ENCODE measurements around the gene FOSL2. TPM values are rescaled to one million over a fixed set of nuclear protein-coding genes. Genes with fewer than 3 reads are reported as not detected.

FOSL2 gene
- total and polyA plus RNA-seq, 10 of the 15 experiments (the other 5 are each of a cell fraction or from before 2014, with no cell fraction given), result 0.05 to 1.3 (median 0.34) TPM

- POLR2A ChIA-PET, result no interaction called here
- RAD21 ChIA-PET (ENCODE audit: unreplicated experiment), result interaction anchor here (0.8 kb wide), 1 partner anchor 10 kb away, joined by 3 read pairs; no protein-coding TSS in a partner anchor
- ATAC-seq (no peak), FAIRE-seq (no peak), DNase-seq (ENCODE audit: low read depth, low spot score) (no peak)
- H3K4me2 ChIP-seq (ENCODE audit: control insufficient read depth, insufficient read depth), result no peak overlapping the region
- no peaks in the 10 kb centered on the region for H3K4me1 ChIP-seq (ENCODE audit: control insufficient read depth, insufficient read depth, low read length)
- no peaks in the 10 kb centered on the region for H3K9me3 ChIP-seq (replicated peaks; ENCODE audit: control insufficient read depth, insufficient read depth, low read length)
- no peaks in the 10 kb centered on the region for H4K20me1 ChIP-seq (ENCODE audit: control insufficient read depth, insufficient read depth)
- H2AFZ ChIP-seq (ENCODE audit: control insufficient read depth, low read depth, low read length), result no peak overlapping the region
- intact Hi-C loops (cut with micrococcal nuclease; ENCODE audit: unreplicated experiment), result no loop called here
- no peaks in the 10 kb centered on the region for H3K79me2 ChIP-seq (ENCODE audit: control insufficient read depth, insufficient read depth, low read length)
- no peaks in the 10 kb centered on the region; a peak in 2 of 4 replicates for H3K27me3 ChIP-seq (replicated peaks in 1 of 2; ENCODE audit: control insufficient read depth in 2 of 2, insufficient read depth in 2 of 2, low read length in 1 of 2)
- H3K27ac ChIP-seq (ENCODE audit: control insufficient read depth, insufficient read depth), result no peak overlapping the region
- no peak for TF ChIP-seq ZSCAN29 (IDR thresholded peaks at IDR 0.05)
- no peak for TF ChIP-seq BRCA1 (IDR thresholded peaks at IDR 0.05; ENCODE audit: low read depth, low read length)
- no peak for TF ChIP-seq PAX5 (IDR thresholded peaks at IDR 0.05; ENCODE audit: borderline replicate concordance, low read depth, low read length)
- 0 out of 6 replicates have a peak, but pooled peaks of 1 of the 3 experiments have one; percentile 7 for TF ChIP-seq CTCF (IDR thresholded peaks at IDR 0.05 in 2 of 3, conservative IDR thresholded peaks at IDR 0.05 in 1 of 3; ENCODE audit: control insufficient read depth in 2 of 3, extremely low read depth in 1 of 3, insufficient read depth in 1 of 3, low read depth in 3 of 3, low read length in 3 of 3)
- SMC1A ChIA-PET (ENCODE audit: uncharacterized antibody, unreplicated experiment), result no interaction called here
- no peaks in the 10 kb centered on the region for H3K36me3 ChIP-seq (ENCODE audit: control insufficient read depth in 2 of 2, insufficient read depth in 2 of 2, low read length in 1 of 2)
- CTCF ChIA-PET, result no interaction called here
- in situ Hi-C loops (cut with MboI), result no loop called here
- WGBS (ENCODE audit: insufficient coverage, insufficient replicate concordance, low lambda C conversion rate, missing lambda C conversion rate), result 40% methylated on average over 12 of the region's 12 CpGs
- no peak overlapping the region for H3K9ac ChIP-seq (ENCODE audit: control insufficient read depth, insufficient read depth, low read length)
- no TSS peak for BruUV-seq (replicated peaks)
- H3K4me3 ChIP-seq, result no peak overlapping the region
These were observed 11.2 kb upstream of the FOSL2 start for GRCh38 chr2:28381225-28382180.

All from GM12878 (cell line).